GM12878 (cell line): ENCODE measurements around the gene OR2H2. TPM values are rescaled to one million over a fixed set of nuclear protein-coding genes. Genes with fewer than 3 reads are reported as not detected.

Experiments used
- ATAC-seq: fragments of 200-7000 bp; cut with Tn5 transposase; 3 replicates; pipeline ENCODE4 v1.9.1; 2020; ENCODE audit warnings: mild to moderate bottlenecking, moderate library complexity
- BruUV-seq: library from RNA; stranded (reverse); fragments of 400-500 nt; replicated peaks from 2 replicates; lab custom pipeline; 2021; lab: Mats Ljungman, UMichigan
- CTCF ChIA-PET: fragments of 300-600 bp; sonication (Branson Sonifier 250); formaldehyde crosslinking; extraction: SDS; loops from one replicate; lab custom pipeline; 2021; ENCODE audit warnings: inconsistent platforms; lab: Yijun Ruan, JAX
- POLR2A ChIA-PET: fragments of 350-600 bp; formaldehyde crosslinking; extraction: SDS; loops from one replicate; lab custom pipeline; 2021; ENCODE audit warnings: inconsistent platforms; lab: Charles Lee
- RAD21 ChIA-PET: fragments of 300-600 bp; sonication (Branson Sonifier 250); formaldehyde crosslinking; loops from one replicate; lab custom pipeline; 2023; ENCODE audit warnings: antibody characterized with exemption; ENCODE audit not compliant: unreplicated experiment; lab: Charles Lee
- SMC1A ChIA-PET: fragments of 300-600 bp; sonication (Branson Sonifier 250); formaldehyde crosslinking; loops from one replicate; lab custom pipeline; 2023; ENCODE audit not compliant: unreplicated experiment, uncharacterized antibody; lab: Charles Lee
- DNase-seq: peaks from one replicate; pipeline ENCODE4 v3.0.0-alpha.2; 2011; ENCODE audit warnings: low read depth, low spot score
- FAIRE-seq: peaks from 3 replicates; lab custom pipeline; 2011; peaks lifted over from hg19 to GRCh38; lab: Jason Lieb, UNC
- H2AFZ ChIP-seq: 2 replicates; pipeline ENCODE4 v1.6.0; 2011; ENCODE audit warnings: low read depth, low read length, control low read depth; ENCODE audit not compliant: control insufficient read depth
- H3K27ac ChIP-seq: 2 replicates; pipeline ENCODE4 v1.5.1; 2011; ENCODE audit warnings: control low read depth; ENCODE audit not compliant: control insufficient read depth, insufficient read depth
- H3K27me3 ChIP-seq, 2 experiments: replicated peaks in 1 of 2; 2 replicates each; pipeline versions ENCODE4 v1.6.0 to v1.6.1; 2011; ENCODE audit warnings: low read length in 1 of 2; ENCODE audit not compliant: control insufficient read depth in 2 of 2, insufficient read depth in 2 of 2
- H3K36me3 ChIP-seq, 2 experiments: 2 replicates each; pipeline ENCODE4 v1.5.1; 2011; ENCODE audit warnings: low read length in 1 of 2; ENCODE audit not compliant: control insufficient read depth in 2 of 2, insufficient read depth in 2 of 2
- H3K4me1 ChIP-seq: 2 replicates; pipeline ENCODE4 v1.6.1; 2011; ENCODE audit warnings: mild to moderate bottlenecking, low read length, moderate library complexity, mixed read lengths; ENCODE audit not compliant: control insufficient read depth, insufficient read depth
- H3K4me2 ChIP-seq: 2 replicates; pipeline ENCODE4 v1.6.0; 2011; ENCODE audit warnings: control low read depth; ENCODE audit not compliant: control insufficient read depth, insufficient read depth
- H3K4me3 ChIP-seq: fragments of 200-600 bp; sonication (generic); 2 replicates; pipeline ENCODE4 v1.5.1; 2016
- H3K79me2 ChIP-seq: 2 replicates; pipeline ENCODE4 v1.6.0; 2011; ENCODE audit warnings: low read length; ENCODE audit not compliant: control insufficient read depth, insufficient read depth
- H3K9ac ChIP-seq: 2 replicates; pipeline ENCODE4 v1.8.0; 2011; ENCODE audit warnings: low read length, control low read depth, mixed read lengths; ENCODE audit not compliant: control insufficient read depth, insufficient read depth
- H3K9me3 ChIP-seq: replicated peaks from 3 replicates; pipeline ENCODE4 v1.5.1; 2011; ENCODE audit warnings: mild to moderate bottlenecking, low read length; ENCODE audit not compliant: control insufficient read depth, insufficient read depth
- H4K20me1 ChIP-seq: 2 replicates; pipeline ENCODE4 v1.6.0; 2011; ENCODE audit not compliant: control insufficient read depth, insufficient read depth
- CREB1 ChIP-seq: IDR thresholded peaks from 2 replicates; pipeline ENCODE4 v1.6.1; 2012; ENCODE audit warnings: low read depth, mild to moderate bottlenecking, inconsistent platforms
- KLF5 ChIP-seq: fragments of 450-650 bp; IDR thresholded peaks from 2 replicates; pipeline ENCODE4 v1.6.1; 2014; ENCODE audit warnings: mild to moderate bottlenecking; ENCODE audit not compliant: partially characterized antibody
- STAT1 ChIP-seq: fragments of 450-650 bp; conservative IDR thresholded peaks from 2 replicates; pipeline ENCODE4 v1.6.1; 2014; ENCODE audit warnings: antibody characterized with exemption, mild to moderate bottlenecking
- ZNF207 ChIP-seq: fragments of 450-650 bp; IDR thresholded peaks from 2 replicates; pipeline ENCODE4 v1.6.1; 2014; ENCODE audit warnings: antibody characterized with exemption, mild to moderate bottlenecking, borderline replicate concordance
- WGBS: methylation state at CpG from one replicate; pipeline ENCODE4 v1.1.6; 2016; ENCODE audit warnings: low lambda C conversion rate; ENCODE audit not compliant: insufficient replicate concordance, insufficient coverage; ENCODE audit errors: missing lambda C conversion rate; 5-methylcytosine and 5-hydroxymethylcytosine counted together
- in situ Hi-C: fragments of 300-500 bp; cut with MboI; formaldehyde crosslinking; loops from 9 replicates; pipeline ENCODE4 v1.14.3; 2018; ENCODE audit warnings: mixed read lengths
- intact Hi-C: fragments of 100-400 bp; cut with micrococcal nuclease; formaldehyde crosslinking; loops from one replicate; pipeline ENCODE4 v1.14.2; 2022; ENCODE audit not compliant: unreplicated experiment
- polyA plus RNA-seq, 11 experiments: library from polyadenylated mRNA; depleted of rRNA in 4 of 11; unstranded in 6 of 11; stranded (reverse) in 5 of 11; fragments of >200 nt; fragmentation: Nextera tagmentation in 4 of 11; fragmentation: Illumina TruSeq in 1 of 11; extraction: Ambion mirVana in 4 of 11; extraction: Trizol in 1 of 11; gene quantifications; 1 replicate in 1 of 11; 2 replicates in 10 of 11; pipeline versions ENCODE4 v1.2.1 to v1.2.3, GENCODE V29; 2011 to 2016; ENCODE audit warnings: inconsistent platforms in 2 of 11, missing spikeins in 2 of 11, low read depth in 1 of 11
- total RNA-seq, 4 experiments: library from RNA; depleted of rRNA in 3 of 4; stranded (reverse); fragments of >200 nt in 3 of 4; fragmentation: Illumina TruSeq in 1 of 4; extraction: Trizol in 1 of 4; gene quantifications; 2 replicates each; pipeline versions ENCODE4 v1.2.1 to v1.2.3, GENCODE V29; 2013 to 2021
- TF ChIP-seq, protein P1 (sequence below): fragments of 450-650 bp; IDR thresholded peaks from 2 replicates; pipeline ENCODE4 v1.6.1; 2014; ENCODE audit warnings: mild to moderate bottlenecking
- TF ChIP-seq, protein P2 (sequence below): IDR thresholded peaks from 2 replicates; pipeline ENCODE4 v1.6.1; 2012; ENCODE audit warnings: mild to moderate bottlenecking, low read depth, low read length
- TF ChIP-seq, protein P3 (sequence below): fragments of 450-650 bp; formaldehyde crosslinking; IDR thresholded peaks from 2 replicates; pipeline ENCODE4 v1.4.0; 2020; ENCODE audit warnings: mild to moderate bottlenecking, moderate library complexity

The OR2H2 gene
- total and polyA plus RNA-seq, 10 of the 15 experiments (the other 5 are each of a cell fraction or from before 2014, with no cell fraction given), result not detected

DNA sequence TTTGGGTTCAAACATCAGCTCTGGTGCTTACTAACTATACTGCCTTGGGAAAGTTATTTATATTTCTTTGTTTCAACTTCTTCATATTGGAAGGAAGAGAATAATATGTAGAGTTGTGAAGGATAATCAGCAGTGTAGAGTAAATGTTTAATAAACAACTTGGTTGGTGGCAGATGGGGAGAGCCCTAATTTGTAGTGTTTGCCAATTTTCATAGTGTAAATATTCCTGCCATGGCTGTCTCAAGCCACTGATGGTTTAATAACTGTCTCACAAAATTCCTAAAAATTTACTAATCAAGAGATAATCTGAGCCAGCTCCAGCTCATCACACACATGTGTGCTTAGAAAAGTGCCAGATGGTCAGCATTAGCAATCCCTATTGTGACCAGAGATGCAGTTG, at the start of gene OR2H2 (continued):
- TF ChIP-seq STAT1 (no peak), KLF5 (no peak), ZNF207 (no peak), CREB1 (no peak)
- TF ChIP-seq, protein P1, sequence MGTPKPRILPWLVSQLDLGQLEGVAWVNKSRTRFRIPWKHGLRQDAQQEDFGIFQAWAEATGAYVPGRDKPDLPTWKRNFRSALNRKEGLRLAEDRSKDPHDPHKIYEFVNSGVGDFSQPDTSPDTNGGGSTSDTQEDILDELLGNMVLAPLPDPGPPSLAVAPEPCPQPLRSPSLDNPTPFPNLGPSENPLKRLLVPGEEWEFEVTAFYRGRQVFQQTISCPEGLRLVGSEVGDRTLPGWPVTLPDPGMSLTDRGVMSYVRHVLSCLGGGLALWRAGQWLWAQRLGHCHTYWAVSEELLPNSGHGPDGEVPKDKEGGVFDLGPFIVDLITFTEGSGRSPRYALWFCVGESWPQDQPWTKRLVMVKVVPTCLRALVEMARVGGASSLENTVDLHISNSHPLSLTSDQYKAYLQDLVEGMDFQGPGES, result no peak

DNA sequence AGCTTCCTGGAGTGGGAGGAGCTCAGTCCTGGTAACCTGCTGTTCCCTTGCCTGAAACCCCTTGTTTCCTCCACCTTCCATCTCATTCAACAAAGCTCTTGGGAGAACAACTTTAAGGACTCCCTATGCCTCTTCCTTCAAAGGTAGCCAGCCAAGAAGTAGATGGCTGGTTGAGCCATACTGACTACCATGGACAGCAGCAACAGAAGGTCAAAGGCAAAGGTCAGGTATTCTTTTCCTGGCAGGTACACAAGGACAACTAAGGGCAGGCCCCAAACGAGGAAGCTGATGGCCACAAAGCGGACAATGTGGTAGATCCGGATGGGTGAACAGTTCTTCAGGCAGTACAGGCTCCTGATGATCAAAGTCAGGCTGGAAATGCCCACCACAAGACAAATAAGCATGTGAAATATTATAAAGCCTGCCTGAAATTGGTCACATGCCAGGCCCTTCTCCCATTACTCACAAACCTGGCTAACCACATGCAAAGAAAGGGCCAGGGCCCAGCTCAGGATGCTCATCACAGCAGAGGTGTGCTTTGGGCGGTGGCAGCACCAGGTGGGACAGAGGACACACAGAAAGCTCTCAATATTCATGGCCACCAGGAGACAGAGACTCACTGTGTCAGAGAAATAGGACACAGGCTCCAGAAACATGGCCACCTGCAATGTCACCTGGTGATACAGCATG, 47.1 kb upstream of the OR2H2 start:
- ChIA-PET POLR2A (no interaction called here), RAD21 (no interaction called here), CTCF (no interaction called here), SMC1A (no interaction called here)
- H2AFZ ChIP-seq, result no peak overlapping the region
- no peak overlapping the region for H3K4me2 ChIP-seq
- no peak for ATAC-seq
- H3K4me3 ChIP-seq, result no peak overlapping the region
- no peaks in the 10 kb centered on the region for H3K36me3 ChIP-seq
- H3K79me2 ChIP-seq, result no peaks in the 10 kb centered on the region
- TF ChIP-seq, protein P2, sequence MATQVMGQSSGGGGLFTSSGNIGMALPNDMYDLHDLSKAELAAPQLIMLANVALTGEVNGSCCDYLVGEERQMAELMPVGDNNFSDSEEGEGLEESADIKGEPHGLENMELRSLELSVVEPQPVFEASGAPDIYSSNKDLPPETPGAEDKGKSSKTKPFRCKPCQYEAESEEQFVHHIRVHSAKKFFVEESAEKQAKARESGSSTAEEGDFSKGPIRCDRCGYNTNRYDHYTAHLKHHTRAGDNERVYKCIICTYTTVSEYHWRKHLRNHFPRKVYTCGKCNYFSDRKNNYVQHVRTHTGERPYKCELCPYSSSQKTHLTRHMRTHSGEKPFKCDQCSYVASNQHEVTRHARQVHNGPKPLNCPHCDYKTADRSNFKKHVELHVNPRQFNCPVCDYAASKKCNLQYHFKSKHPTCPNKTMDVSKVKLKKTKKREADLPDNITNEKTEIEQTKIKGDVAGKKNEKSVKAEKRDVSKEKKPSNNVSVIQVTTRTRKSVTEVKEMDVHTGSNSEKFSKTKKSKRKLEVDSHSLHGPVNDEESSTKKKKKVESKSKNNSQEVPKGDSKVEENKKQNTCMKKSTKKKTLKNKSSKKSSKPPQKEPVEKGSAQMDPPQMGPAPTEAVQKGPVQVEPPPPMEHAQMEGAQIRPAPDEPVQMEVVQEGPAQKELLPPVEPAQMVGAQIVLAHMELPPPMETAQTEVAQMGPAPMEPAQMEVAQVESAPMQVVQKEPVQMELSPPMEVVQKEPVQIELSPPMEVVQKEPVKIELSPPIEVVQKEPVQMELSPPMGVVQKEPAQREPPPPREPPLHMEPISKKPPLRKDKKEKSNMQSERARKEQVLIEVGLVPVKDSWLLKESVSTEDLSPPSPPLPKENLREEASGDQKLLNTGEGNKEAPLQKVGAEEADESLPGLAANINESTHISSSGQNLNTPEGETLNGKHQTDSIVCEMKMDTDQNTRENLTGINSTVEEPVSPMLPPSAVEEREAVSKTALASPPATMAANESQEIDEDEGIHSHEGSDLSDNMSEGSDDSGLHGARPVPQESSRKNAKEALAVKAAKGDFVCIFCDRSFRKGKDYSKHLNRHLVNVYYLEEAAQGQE, result peak; percentile 67; the same call in 1 of the 2 replicates
- TF ChIP-seq, protein P3, sequence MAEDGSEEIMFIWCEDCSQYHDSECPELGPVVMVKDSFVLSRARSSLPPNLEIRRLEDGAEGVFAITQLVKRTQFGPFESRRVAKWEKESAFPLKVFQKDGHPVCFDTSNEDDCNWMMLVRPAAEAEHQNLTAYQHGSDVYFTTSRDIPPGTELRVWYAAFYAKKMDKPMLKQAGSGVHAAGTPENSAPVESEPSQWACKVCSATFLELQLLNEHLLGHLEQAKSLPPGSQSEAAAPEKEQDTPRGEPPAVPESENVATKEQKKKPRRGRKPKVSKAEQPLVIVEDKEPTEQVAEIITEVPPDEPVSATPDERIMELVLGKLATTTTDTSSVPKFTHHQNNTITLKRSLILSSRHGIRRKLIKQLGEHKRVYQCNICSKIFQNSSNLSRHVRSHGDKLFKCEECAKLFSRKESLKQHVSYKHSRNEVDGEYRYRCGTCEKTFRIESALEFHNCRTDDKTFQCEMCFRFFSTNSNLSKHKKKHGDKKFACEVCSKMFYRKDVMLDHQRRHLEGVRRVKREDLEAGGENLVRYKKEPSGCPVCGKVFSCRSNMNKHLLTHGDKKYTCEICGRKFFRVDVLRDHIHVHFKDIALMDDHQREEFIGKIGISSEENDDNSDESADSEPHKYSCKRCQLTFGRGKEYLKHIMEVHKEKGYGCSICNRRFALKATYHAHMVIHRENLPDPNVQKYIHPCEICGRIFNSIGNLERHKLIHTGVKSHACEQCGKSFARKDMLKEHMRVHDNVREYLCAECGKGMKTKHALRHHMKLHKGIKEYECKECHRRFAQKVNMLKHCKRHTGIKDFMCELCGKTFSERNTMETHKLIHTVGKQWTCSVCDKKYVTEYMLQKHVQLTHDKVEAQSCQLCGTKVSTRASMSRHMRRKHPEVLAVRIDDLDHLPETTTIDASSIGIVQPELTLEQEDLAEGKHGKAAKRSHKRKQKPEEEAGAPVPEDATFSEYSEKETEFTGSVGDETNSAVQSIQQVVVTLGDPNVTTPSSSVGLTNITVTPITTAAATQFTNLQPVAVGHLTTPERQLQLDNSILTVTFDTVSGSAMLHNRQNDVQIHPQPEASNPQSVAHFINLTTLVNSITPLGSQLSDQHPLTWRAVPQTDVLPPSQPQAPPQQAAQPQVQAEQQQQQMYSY (CRISPR knock-in tag), result no peak
- no TSS peak for BruUV-seq
- no peaks in the 10 kb centered on the region for H3K9me3 ChIP-seq
- FAIRE-seq, result no peak
- WGBS, result 11% methylated on average over 4 of the region's 4 CpGs
- no peak overlapping the region for H3K27ac ChIP-seq
- H4K20me1 ChIP-seq, result no peaks in the 10 kb centered on the region
- no peak for DNase-seq
- H3K4me1 ChIP-seq, result no peaks in the 10 kb centered on the region
- no peaks in the 10 kb centered on the region for H3K27me3 ChIP-seq
- in situ Hi-C loops (no loop called here), intact Hi-C loops (no loop called here)
- no peak overlapping the region for H3K9ac ChIP-seq
